Gastroesophageal sphincter (tissue), 4 donors: Measurements from ENCODE around the gene PREX1. TPM values are rescaled to one million over a fixed set of nuclear protein-coding genes. Genes with fewer than 3 reads are reported as not detected.

Experiments
- ATAC-seq: fragments of 150-250 bp; one replicate; pipeline ENCODE4 v1.9.1; 2016; ENCODE audit warnings: mild to moderate bottlenecking, moderate library complexity
- H3K27ac ChIP-seq, 4 donors: fragments of 200-600 bp; sonication (generic) in 3 of 4; 1 replicate in 3 of 4; 2 replicates in 1 of 4; pipeline ENCODE4 v1.5.1; 2016 to 2019
- H3K27me3 ChIP-seq: fragments of 200-600 bp; sonication (generic); one replicate; pipeline ENCODE4 v1.5.1; 2019
- H3K36me3 ChIP-seq, 2 donors: fragments of 200-600 bp; sonication (generic); one replicate each; pipeline ENCODE4 v1.5.1; 2019; ENCODE audit warnings: control low read depth in 1 of 2
- H3K4me1 ChIP-seq, 3 donors: fragments of 200-600 bp; sonication (generic); 1 replicate in 2 of 3; 2 replicates in 1 of 3; pipeline ENCODE4 v1.5.1; 2016 to 2019; ENCODE audit warnings: control low read depth in 2 of 3
- H3K4me3 ChIP-seq, 2 donors: fragments of 200-600 bp; sonication (generic); one replicate each; pipeline ENCODE4 v1.5.1; 2019; ENCODE audit warnings: mild to moderate bottlenecking in 1 of 2, moderate library complexity in 1 of 2
- H3K9me3 ChIP-seq, 3 donors: fragments of 200-600 bp; sonication (generic); one replicate each; pipeline ENCODE4 v1.5.1; 2017 to 2019; ENCODE audit warnings: control low read depth in 2 of 3
- EP300 ChIP-seq: sonication (generic); formaldehyde crosslinking; IDR thresholded peaks from one replicate; pipeline ENCODE4 v1.6.1; 2017; ENCODE audit warnings: antibody characterized with exemption, mild to moderate bottlenecking
- POLR2A ChIP-seq, 2 donors: fragments of 450-650 bp; IDR thresholded peaks; one replicate each; pipeline ENCODE4 v1.6.1; 2017; ENCODE audit warnings: antibody characterized with exemption in 2 of 2, mild to moderate bottlenecking in 2 of 2, moderate library complexity in 1 of 2
- POLR2AphosphoS5 ChIP-seq: sonication (generic); formaldehyde crosslinking; IDR thresholded peaks from one replicate; pipeline ENCODE4 v1.6.1; 2017; ENCODE audit warnings: antibody characterized with exemption
- WGBS, 2 donors: methylation state at CpG; one replicate each; pipeline ENCODE4 v1.1.5; 2018; ENCODE audit warnings: low coverage in 1 of 2; 5-methylcytosine and 5-hydroxymethylcytosine counted together
- total RNA-seq, 4 donors: library from RNA; depleted of rRNA; stranded (reverse); fragments of >200 nt; gene quantifications; one replicate each; pipeline ENCODE4 v1.1.0, GENCODE V29; 2016
- TF ChIP-seq, protein P1 (sequence below), 4 experiments: fragments of 200-600 bp in 2 of 4; fragments of 450-650 bp in 2 of 4; sonication (generic) in 1 of 4; IDR thresholded peaks; one replicate each; pipeline ENCODE4 v1.5.1; 2017 to 2019; ENCODE audit warnings: antibody characterized with exemption in 4 of 4, mild to moderate bottlenecking in 2 of 4, moderate library complexity in 2 of 4

Gene PREX1
- total RNA-seq, 4 donors from 2014 or later: 16.3 to 35.7 (median 20.0) TPM

GRCh38 chr20:48632825-48633619 lies 194.8 kb downstream of the PREX1 start:
- no peak overlapping the region for H3K4me3 ChIP-seq
- H3K27ac ChIP-seq: no peak overlapping the region
- no peaks in the 10 kb centered on the region for H3K4me1 ChIP-seq
- peaks cover 0 to 77% of the 10 kb centered on the region in 2 donors for H3K36me3 ChIP-seq
- 87 to 93% methylated on average over 3 to 5 of the region's 12 CpGs for WGBS, 2 donors
- ATAC-seq: no peak
- H3K9me3 ChIP-seq: no peaks in the 10 kb centered on the region
- TF ChIP-seq POLR2A (IDR thresholded peaks at IDR 0.05): no peak
- TF ChIP-seq POLR2AphosphoS5: no peak
- TF ChIP-seq, protein P1, sequence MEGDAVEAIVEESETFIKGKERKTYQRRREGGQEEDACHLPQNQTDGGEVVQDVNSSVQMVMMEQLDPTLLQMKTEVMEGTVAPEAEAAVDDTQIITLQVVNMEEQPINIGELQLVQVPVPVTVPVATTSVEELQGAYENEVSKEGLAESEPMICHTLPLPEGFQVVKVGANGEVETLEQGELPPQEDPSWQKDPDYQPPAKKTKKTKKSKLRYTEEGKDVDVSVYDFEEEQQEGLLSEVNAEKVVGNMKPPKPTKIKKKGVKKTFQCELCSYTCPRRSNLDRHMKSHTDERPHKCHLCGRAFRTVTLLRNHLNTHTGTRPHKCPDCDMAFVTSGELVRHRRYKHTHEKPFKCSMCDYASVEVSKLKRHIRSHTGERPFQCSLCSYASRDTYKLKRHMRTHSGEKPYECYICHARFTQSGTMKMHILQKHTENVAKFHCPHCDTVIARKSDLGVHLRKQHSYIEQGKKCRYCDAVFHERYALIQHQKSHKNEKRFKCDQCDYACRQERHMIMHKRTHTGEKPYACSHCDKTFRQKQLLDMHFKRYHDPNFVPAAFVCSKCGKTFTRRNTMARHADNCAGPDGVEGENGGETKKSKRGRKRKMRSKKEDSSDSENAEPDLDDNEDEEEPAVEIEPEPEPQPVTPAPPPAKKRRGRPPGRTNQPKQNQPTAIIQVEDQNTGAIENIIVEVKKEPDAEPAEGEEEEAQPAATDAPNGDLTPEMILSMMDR (IDR thresholded peaks at IDR 0.05): no peak
- TF ChIP-seq EP300: no peak
- no peaks in the 10 kb centered on the region for H3K27me3 ChIP-seq

DNA sequence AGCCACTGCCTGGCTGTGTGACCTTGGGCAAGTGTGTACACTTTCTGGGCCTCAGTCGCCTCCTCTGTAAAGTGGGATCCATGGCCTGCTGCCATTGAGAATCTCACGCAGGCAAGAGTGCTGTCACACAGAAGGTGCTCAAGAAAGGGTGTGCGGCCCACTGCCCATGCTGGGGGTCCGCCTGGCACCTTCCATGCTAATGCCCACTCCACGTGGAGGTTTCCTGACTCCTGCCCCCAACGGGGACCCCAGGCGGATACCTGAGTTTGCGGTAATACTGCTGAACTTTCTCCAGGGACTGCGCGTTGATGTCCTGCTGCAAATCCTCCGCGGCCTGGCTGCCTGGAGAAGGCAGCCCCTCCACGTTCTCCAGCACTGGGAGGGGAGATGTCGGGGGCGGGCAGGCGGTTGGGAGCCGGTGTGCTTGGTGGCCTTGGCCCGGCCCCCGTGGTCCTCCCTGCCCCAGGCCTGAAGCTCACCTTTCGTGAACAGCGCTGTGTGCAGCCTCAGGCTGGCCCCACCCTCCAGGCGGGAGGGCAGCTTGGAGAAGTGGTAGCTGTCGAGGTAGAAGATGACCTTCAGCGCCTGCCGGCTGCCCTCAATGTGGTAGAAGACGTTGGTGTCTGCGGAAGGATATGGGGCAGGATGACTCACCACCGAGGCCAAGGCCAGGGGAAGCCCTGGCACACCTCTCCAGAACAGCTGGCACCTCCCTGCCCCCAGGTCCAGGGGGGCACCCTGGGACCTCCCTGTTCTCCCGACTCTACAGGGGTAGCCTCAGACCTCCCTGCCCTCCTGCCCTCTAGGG lies 195.6 kb downstream of the PREX1 start:
- Histone ChIP-seq H3K27ac (no peak overlapping the region), H3K9me3 (no peaks in the 10 kb centered on the region), H3K4me1 (no peaks in the 10 kb centered on the region), H3K4me3 (no peak overlapping the region), H3K36me3 (peaks cover 0 to 79% of the 10 kb centered on the region in 2 donors), H3K27me3 (no peaks in the 10 kb centered on the region)
- TF ChIP-seq POLR2A (IDR thresholded peaks at IDR 0.05) (no peak), EP300 (no peak), POLR2AphosphoS5 (no peak)
- TF ChIP-seq, protein P1 (IDR thresholded peaks at IDR 0.05): no peak
- WGBS, 2 donors: 88% methylated on average over 5 of the region's 29 CpGs; no CpG with 5 or more reads in 1 of the 2 donors
- ATAC-seq: no peak

DNA sequence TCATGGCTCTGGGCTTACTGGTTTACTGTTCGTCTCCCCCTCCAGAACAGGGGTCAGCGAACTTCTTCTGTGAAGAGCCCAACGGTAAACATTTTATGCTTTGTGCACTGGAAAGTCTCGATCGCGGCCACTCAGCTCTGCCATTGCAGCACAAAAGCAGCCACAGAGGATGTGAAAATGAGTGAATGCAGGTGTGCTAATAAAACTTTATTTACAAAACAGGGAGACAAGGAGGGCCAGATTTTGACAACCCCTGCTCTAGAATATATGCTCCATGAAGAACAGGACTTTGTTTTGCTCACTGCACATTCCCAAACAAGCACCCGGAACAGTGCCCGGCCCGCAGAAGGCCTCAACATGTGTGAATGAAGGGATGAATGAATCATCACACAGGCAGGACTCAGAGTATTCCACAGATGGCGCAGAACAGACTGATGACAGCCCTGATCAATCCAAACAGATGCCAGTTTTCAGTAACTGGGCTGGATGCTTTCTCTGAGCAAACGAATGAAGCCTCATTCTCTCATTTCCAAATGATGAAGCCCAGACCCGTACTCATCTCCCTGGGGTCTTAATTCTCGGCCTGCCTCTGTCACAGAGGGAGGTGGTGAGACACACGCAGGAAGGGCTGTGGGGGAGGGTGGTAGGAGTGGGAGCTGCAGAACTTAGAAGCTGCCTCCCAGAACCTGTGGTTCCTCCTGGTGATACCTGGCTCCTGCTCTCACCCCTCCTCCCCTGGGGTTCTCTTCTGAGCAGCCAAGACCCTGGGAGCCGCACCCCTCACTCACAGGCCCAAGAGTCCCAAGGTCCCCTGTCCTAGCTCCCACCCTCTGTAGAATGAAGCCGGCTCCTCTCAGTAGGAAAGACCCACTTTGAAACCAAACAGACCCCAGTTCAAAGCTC lies 196.4 kb downstream of the PREX1 start:
- Histone ChIP-seq H3K27me3 (no peaks in the 10 kb centered on the region), H3K9me3 (no peaks in the 10 kb centered on the region), H3K27ac (no peak overlapping the region), H3K36me3 (peaks cover 0 to 81% of the 10 kb centered on the region in 2 donors), H3K4me1 (no peaks in the 10 kb centered on the region), H3K4me3 (no peak overlapping the region)
- WGBS, 2 donors: 83% methylated on average over 1 of the region's 16 CpGs; no CpG with 5 or more reads in 1 of the 2 donors
- TF ChIP-seq EP300 (no peak), POLR2AphosphoS5 (no peak), POLR2A (IDR thresholded peaks at IDR 0.05) (no peak)
- TF ChIP-seq, protein P1 (IDR thresholded peaks at IDR 0.05): no peak
- no peak for ATAC-seq

GRCh38 chr20:48630342-48631075 lies 197.3 kb downstream of the PREX1 start:
- H3K4me3 ChIP-seq: no peak overlapping the region
- H3K36me3 ChIP-seq: peaks cover 0 to 86% of the 10 kb centered on the region in 2 donors
- ATAC-seq: no peak
- no peak overlapping the region for H3K27ac ChIP-seq
- H3K4me1 ChIP-seq: no peaks in the 10 kb centered on the region
- 62 to 95% methylated on average over 2 to 8 of the region's 18 CpGs for WGBS, 2 donors
- no peaks in the 10 kb centered on the region for H3K9me3 ChIP-seq
- TF ChIP-seq POLR2A (IDR thresholded peaks at IDR 0.05) (no peak), EP300 (no peak), POLR2AphosphoS5 (no peak)
- TF ChIP-seq, protein P1 (IDR thresholded peaks at IDR 0.05): no peak
- H3K27me3 ChIP-seq: no peaks in the 10 kb centered on the region
